SK-N-DZ (cell line): ENCODE measurements around the gene CRPPA. TPM values are rescaled to one million over a fixed set of nuclear protein-coding genes. Genes with fewer than 3 reads are reported as not detected.
A peak's percentile ranks its signal among the peaks of the same experiment; 100 is the strongest.
"Not testable (repeated sequence)": the region's sequence is repeated elsewhere in the genome, so short reads cannot be mapped to it uniquely, and the experiment has no call there.

Experiments used
- DNase-seq: peaks from one replicate; pipeline ENCODE4 v3.0.0-alpha.2; 2015; ENCODE audit warnings: low spot score
- polyA plus RNA-seq, 2 experiments: library from polyadenylated mRNA; depleted of rRNA; stranded (reverse); fragments of >200 nt; gene quantifications; 2 replicates each; pipeline ENCODE4 v1.2.3, GENCODE V29; 2014

The CRPPA gene
- 0.48 and 0.68 TPM in 2 replicates for polyA plus RNA-seq (2014; cell fraction: cytosol; rRNA removed)
- 0.08 and 0.57 TPM in 2 replicates for polyA plus RNA-seq (2014; cell fraction: nucleus; rRNA removed)

DNA sequence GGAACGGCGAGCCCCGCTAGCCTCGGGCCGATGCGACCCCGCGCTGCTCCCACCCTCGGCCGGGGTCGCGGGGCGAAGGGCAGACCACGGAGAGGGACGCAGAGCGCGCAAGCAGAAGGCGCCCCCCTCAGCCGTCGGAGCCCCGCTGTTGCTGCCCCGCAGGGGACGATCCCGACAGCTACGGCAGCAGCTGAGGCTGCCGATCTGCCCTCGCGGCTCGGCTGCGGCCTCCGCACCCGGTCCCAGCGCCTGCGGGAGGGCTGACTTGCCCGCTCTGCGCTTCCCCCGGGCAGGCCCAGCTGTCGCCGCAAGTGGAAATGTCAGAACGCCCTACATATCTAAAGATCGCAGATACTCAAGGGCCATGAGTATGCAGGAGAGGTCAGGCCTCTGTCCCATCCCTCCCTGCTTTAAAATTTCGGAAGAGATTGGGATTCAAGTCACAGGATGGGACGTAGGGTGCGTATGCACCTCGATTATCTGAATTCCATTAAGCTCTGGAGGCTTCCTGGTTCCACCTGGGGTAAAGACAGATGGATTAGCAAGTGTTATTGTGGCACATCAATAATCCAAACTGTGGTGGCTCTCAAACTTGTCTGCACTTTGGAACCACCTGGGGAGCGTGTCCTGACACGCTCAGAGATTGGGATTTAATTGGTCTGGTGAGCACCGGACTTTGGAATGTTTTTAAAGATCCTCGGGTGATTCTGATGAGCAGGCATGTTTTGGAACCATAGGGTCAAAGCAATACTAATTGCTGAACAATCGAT, at the start of gene CRPPA:
Gene CRPPA, minus strand, starts transcription at position 206 of the 770 bp plus-strand sequence. CDS start 216 bp downstream, outside the sequence.
- DNase-seq = peak; percentile 42

DNA sequence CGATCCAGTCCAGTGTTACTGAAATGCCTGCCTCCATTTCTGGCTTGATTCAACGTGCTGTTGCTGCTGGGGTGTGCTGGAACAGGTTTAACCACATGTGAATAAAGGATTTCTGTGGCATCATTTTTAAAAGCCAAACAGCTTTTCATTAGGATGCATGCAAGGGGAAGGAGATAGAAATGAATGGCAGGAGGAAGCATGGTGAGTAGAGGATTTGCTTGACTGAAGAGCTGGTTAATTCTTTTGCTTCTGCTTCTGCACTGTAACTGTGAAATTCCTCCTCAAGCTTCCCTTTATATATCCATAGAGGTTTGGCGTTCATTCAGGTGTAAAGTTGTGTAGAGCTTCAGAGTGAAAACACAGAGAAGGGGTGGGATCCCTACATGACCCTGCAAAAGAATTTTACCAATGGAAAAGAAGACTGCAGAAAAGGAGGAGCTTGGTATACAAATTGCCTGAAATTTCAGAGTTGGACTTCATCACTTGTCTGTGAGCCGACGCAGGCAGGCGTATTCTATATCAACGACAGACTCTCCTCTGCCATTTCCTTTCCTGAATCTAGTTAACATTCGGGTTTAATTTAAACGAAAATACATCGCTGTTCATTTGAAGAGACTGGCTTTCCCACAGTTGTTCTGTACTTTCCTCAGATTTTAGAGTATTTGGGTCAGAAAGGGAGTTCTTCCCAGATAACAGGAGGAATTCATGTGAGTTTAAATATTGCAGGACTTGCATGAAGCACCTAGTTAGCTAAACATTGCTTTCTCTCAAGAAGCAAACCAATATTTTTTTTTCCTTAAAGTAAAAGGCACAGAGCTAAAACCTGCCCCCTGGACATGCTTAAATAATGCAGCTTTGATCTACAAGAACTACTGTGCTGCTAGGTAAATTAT, 44.4 kb upstream of the CRPPA start, which contains the start of gene SOSTDC1:
Gene SOSTDC1, minus strand, starts transcription at position 270 of the 893 bp plus-strand sequence. Its CDS starts 70 bp downstream, at position 200.
- peak; percentile 12 for DNase-seq

DNA sequence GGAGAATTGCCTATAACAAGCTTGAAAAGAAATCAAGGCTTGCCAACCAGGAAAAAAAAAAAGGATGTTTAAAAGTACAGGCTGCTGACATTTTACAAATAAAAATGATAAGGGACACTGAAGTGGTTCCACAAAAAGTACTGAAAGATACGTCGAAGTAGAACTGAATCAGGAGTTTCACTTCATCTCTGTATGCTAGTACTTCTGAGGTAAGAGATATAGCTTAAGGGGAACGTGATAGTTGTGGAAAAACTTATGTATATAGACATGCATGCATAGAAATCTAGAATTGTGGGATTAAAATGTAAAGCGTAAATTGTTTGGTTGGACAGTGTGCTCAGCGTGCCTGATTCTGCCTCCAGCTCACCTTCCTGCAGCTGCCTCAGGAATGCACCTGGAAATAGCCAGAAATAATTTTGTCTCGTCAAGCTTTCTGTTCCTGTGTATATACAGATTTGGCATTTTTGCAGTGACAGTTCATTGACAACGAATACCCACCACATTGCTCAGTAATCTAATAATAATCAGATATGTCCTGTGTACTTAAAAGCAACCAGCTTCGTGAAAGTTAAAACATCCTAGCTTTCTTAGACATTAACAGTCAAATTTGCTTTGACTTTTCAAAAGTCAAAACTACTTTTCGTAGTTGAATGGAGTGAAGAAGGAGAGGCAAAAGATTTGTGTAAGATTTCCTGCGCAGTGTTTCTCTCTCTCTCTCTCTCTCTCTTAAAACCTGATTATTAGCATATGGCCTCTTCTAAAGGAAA, 42.8 kb upstream of the CRPPA start:
- DNase-seq = no peak

DNA sequence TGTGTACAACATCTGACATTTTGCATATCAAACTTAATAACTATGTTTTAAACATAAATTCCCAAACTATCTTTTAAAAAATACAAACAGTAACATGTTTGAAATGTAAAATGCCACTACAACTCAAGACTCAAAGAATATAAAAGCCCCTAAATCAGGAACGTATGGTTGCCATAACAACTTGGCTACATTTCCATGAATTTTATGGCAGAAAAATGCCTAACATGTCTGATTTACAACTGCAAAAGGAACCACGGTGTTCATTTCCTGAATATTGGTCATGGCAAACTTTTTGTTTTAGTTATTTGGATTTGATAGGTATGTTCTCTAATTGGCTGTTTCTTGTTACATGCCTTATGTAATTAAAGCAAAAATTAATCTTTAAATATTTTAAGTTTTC, 42.2 kb upstream of the CRPPA start:
- no peak for DNase-seq

DNA sequence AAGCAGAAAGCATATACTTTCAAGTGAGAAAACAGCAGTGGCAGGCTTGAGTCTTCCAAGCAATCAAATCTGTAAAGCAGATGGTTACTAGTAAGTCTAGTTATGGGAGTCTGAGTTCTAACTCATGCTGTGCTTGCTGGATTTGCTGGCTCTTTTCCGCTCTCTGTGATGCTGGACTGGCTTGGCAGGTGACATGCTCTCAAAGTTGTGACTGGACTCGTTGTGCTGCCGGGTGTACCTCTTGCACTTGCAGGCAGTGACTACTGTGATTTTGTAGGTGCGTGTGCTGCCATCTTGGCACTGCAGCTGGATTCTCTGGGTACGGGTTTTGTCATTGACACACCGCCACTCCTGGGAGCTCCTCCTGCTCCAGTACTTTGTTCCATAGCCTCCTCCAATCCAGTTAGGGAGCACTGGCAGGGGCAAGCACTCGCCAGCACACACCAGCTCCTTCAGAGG, 41.1 kb upstream of the CRPPA start:
- no peak for DNase-seq

DNA sequence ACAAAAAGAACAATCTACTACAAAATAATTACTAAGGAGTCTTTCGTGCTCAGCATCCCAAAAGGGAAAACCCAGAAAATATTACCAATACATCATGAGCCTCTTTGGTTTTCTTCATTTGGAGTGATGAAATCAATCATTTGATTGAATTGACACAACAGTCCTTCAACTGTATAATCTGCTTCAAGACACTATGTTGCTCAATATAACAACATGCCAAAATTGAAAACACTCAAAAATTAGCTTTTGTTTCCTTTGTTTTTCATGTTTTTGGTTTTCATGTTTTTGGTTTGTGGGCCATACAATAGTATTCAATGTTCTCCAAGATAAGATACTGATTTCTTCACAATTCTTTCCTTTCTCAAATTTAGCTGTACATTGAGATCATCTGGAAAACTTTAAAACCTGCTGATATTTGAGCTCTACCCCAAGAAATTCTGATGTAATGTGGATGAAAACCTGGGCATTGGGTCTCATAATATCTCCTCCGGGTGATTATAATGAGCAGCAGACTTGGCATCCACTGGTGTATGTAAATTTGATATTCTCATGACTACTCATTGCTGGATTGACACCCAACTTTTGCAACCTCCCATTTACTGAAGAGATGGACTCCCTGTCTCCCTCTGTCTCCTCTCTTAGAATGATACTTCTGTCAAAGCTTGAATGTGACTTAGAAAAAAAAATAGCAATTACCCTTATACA, 39.6 kb upstream of the CRPPA start:
- DNase-seq = no peak

DNA sequence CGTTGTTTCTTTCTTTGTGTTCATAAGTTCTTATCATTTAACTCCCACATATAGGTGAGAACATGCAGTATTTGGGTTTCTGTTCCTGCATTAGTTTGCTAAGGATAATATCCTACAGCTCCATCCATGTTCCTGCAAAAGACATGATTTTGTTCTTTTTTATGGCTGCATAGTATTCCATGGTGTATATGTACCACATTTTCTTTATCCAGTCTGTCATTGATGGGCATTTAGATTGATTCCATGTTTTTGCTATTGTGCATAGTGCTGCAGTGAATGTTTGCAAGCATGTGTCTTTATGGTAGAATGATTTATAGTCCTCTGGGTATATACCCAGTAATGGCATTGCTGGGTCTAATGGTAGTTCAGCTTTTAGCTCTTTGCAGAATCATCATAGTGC, 35.0 kb upstream of the CRPPA start:
- DNase-seq = not testable (repeated sequence)

DNA sequence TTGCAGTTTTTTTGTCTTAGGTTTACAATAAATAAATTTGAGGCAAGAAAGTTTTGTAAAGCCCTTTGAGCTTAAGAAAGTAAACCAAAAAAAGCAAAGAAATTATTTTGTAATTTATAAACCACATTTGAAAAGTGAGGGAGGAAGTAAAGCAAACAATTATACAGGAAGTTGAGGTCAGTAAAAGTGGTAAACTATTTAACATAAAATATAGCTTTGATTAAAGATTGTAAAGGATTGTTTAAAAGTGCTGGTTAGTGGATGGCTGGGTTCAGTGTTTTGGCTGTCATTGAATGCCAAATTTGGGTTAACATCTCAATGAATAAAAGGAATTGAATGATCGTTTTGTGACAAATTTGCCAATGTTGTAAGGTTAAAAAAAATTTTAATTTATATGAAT, 34.3 kb upstream of the CRPPA start:
- DNase-seq = no peak

DNA sequence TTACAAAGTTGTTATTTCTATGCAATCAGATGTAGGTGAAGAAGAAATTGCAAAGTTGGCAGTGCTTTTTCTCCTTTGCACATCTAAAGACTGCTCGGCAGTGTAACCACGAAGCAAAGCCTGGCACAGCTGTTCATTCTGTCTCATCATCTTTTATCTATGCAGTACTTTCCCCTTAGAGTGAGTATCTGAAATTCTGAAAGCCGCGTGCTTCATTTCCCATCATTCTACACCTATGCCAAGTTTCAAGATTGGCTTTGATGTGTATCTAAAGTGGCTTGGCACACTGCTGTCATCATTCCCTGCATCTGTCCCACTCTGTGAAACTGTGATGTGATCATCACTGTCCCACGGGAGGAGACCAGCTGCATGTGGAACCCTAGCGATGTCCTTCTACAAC, 29.0 kb upstream of the CRPPA start:
- no peak for DNase-seq

DNA sequence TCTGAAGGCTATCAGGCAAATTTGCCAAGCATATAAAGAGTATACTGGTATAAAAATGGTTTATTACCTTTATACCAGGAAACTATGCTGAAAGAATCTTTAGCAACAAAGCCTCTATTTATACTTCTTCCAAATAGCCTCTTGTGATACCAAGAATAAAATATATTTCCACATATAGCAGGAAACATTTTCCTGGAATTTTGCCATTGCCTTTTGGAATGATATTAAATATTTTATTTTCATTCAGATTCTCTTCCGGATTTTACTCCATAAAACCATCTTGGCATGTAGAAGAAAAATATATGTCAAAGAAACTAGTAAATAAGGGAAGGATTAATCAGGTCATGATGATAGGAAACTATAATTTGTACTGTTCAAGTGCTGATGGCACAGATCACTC, 26.5 kb upstream of the CRPPA start:
- no peak for DNase-seq

DNA sequence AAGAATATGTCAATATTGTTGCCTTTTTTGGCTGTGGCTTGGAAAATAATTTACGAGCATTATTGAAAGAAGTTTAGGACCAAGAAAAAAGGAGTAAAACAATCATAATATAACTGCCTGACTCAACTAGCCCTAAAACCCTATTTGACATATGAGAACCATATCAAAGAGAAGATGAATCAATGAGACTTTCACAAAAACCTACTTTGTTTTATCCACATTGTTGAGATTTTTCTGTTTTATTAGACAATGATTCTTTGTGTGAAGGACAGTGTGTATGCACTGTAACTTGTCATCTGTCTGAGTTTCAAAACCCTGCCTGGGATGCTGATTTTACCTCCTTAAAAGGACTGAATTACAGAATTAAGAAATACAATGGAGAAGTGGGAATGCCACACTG, 25.2 kb upstream of the CRPPA start:
- DNase-seq = no peak

DNA sequence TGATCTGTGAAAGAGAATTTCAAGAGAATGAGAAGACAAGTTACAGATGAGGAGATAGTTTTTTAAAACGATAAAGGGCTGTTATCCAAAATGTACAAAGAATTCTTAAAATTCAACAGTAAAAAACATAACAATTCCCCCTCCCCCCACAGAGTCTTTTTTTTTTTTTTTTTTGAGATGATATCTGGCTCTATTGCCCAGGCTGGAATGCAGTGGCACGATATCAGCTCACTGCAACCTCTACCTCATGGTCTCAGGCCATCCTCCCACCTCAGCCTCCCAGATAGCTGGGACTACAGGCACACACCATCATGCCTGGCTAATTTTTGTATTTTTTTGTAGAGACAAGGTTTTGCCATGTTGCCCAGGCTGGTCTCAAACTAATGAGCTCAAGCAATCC, 22.5 kb upstream of the CRPPA start:
- not testable (repeated sequence) for DNase-seq

DNA sequence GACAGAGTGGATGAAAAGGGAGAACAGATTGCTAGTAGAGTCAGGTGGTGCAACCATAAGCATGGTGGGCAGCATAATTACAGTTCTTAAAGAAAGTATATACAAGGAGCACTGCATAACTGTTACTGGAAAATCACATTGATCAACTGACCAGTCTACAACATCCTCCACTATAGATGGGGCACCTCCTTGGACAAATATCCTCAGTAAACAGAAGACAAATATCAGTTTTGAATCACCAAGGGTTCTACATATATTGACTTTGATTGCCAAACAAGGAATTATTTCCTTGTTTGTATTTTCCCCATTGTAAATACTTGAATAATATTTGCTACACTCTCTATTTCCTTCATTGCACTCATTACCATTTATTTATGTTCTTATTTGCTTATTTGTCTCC, 17.6 kb upstream of the CRPPA start:
- DNase-seq = no peak

DNA sequence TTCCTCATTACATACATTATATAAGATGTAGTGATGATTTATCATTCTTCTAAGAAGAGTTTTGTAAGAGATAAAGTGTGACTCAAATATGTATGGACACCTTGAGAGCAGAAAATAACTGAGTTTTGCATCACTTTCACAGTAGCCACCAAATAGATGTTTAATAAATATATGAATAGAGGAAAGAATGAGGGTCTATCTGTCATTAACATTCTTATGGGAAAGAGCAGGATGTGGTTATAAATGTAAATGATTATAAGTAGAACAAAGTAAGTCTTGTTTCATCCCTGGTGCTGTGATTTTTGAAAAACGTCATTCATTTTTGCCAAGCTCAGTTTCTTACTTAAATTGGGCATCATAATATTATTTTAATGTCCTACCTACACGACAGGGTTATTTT, 15.0 kb upstream of the CRPPA start:
- DNase-seq = no peak

DNA sequence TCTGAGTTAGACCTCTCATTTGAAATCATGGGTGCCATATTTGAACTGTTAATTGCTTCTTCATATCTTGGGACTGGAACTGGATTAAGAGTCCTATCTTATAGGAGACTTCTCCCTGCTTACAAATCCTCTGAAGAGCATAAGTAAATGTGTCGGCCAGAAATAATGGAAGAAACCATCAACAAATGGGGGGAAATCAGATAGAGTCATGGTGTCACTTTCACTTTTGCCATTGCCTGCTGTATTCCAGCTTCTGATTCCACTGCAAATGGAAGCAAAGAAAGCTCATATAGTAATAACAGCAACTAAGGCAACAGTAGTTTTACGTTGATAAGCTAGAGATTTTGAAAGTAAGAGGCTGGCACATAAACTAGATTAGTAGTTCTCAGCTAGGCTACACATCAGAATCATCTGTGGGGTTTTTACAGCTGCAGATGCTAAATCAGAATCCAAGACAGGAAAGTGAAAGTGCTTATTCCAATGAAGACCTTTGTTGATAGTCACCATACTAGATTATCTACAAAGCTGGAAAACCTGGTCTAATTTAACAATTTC, 12.3 kb upstream of the CRPPA start:
- no peak for DNase-seq

DNA sequence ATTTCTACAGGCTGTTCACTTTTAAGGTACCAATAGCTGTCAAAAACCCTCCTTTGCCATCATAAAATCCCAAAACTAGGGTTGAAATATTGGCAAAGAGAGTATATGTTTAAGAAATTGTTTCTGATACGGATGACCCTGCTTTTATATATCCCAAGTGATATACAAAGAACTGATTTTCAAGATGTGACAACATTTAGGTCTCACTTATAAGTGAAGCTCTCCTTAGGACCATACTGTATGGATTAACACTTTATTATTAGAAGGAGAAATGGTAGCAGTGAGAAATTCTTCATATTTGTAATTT, 11.0 kb upstream of the CRPPA start:
- no peak for DNase-seq

DNA sequence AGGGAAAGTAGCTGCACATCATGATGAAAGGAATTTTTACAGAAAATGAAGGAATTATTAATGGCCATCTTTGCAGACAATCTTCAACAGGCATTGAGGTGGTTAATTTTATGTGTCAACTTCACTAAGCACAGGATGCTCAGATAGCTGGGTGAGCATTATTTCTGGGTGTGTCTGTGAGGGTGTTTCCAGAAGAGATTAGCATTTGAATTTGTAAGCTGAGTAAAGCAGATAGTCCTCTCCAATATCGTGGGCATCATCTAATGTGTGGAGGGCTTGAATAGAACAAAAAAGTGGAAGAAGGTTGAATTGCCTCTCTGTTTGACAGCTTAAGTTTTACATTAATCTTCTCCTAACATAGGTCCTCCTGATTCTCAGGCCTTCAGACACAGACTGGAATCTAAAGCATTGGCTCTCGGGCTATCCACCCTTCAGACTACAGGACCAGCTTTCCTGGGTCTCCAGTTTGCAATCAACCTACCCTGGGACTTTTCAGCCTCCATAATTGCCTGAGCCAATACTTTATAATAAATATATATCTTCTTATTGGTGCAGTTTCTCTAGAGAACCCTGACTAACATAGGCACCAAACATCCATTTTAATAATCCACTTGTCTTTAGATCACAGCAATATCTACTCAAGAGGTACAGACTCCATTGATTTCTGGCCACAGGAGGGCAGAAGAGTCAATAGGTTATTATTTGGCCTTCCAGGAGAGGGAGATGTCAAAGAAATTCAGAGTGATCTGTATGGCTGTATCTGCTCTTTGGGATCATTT, 10.5 kb upstream of the CRPPA start:
- DNase-seq = peak; percentile 49

DNA sequence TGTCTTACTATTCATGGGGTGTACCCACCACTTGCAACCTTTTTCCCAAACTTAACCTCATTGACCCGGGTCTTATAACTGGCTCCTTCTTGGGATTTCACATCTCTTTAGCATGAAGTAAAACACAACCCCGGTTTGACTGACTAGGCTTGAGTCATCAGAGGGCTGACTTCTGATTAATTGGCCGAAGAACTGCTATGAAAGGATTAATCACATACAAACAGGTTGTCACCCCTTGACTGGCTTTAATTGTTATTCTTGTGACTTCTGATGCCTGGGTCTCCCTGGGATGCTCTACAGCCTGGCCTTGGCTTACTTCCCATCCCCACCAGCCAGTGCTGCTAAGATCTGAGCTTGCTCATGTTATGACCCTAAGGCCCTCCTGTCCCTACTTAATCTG, 8.8 kb upstream of the CRPPA start:
- DNase-seq = no peak

DNA sequence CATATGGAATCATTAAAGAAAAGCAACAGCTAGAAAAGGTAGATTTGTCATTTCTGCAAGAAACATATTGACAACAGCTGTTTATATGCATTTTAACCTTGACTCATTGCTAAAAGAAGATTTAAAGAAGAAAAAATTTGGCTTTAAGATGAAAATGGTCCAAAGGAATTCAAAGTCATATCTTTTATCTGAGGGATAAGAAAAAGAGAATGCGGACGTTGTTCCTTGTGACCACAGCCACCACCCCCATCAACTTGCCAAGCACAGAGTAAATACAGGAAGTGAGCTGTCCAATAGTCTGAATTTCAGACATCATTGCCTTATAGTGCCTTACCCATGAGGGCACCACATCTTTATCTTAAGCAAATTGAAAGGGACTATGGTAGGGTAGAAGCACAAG, 7.3 kb upstream of the CRPPA start:
- DNase-seq = no peak

DNA sequence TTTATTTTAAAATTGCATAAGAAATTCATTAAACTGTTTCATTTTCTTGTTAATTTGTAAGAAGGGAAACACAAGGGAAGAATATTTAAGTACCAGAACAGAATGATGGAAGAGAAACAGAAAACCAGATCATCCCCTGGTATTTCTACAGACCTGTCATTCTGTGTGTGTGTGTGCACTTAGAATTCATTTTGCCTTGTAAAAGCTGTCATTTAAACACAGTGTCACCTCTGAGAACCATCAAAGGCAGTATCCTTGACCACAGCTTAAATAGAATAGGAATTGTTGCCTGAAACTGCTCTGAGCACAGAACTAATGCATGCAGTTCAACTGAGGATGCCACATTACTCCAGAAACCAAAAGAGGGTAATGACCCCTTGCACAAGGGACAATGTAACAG, 6.8 kb upstream of the CRPPA start:
- DNase-seq = no peak
